Hematopoietic multipotent progenitor cell treated with erythropoietin and hydrocortisone succinate and interleukin-3 and kit ligand, for 6 days (in vitro differentiated cells): Measurements from ENCODE around the gene TNNC1.

ENCODE experiments used
- DNase-seq: peaks from one replicate; pipeline ENCODE4 v3.0.0-alpha.2; 2015

TNNC1 gene

DNA sequence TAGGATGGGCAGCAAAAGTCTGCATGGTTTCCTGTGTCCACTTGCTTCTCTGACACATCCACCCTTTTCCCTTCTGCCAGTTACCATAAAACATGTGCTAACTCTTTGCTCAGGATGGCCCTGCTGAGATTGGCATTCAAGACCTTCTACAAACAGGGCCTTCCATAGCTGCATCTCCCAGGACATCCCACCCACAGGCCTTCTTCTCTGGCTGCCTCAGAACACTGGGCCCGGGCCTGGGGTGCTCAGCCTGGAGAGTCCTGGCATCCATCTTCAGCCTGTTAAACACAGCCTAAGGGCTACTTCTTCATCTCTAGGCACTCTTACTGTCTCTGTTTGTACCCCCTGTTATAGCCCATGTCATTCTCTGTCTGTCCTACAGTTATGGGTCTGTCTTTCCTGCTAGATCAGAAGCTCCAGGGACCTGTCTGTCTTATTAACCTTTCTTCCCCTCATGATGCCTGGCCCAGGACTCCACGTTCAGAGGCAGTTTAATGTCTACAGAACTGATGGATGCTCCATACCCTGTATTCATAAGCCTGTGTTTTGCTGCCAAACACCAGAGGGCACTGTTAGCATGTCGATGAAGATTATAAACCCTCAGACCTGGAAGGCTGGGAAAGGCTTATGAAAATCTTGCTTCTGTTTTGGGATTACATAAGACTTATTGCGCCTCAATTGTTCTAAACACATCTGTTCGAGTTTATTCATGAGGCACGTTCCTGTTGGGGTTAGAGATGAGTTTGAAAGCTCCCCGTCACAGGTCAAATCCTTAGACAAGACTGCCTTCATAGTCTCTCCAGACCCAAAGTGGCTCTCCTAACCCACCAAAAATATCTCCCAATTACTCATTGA, 25.5 kb downstream of the TNNC1 start:
- DNase-seq: peak; percentile 80

DNA sequence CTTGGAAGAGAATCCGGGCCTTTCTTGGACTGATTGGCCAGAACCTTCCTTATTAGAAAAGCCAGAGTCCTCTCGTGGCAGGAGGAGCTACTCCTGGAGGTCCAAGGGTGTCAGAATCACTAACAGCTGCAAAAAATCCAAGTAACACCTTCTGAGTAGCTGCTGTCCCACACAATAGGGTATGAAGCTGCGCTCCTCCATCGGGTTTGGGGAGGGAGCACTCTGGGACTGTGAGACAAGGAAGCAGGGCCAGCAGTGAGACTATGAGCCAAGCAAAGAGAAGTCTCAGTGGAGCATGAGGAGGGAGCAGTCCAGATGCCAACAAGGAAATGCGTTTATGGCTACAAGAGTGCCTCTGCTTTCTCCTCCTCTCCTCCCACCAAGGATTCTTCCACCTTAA, 30.7 kb downstream of the TNNC1 start:
- DNase-seq: no peak

DNA sequence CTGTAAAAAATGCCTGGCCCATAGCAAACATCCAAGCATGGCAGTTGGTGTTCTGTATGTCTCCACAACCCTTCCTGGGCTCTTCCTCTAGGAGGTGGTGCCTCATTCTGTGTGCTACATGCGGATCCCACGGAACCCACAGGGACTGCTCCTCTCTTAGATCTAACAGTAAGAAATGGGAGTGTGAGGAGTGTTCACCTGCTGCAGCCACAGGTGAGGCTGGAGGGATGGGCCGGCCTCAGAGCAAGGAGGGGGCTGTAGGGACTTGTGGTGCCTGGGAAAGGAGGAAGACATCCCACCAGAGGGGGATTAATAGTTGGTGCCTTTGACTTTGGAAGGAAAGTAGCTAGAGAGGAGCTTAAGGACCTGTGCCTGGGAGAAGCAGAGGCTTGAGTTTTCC, 31.2 kb downstream of the TNNC1 start:
- no peak for DNase-seq

DNA sequence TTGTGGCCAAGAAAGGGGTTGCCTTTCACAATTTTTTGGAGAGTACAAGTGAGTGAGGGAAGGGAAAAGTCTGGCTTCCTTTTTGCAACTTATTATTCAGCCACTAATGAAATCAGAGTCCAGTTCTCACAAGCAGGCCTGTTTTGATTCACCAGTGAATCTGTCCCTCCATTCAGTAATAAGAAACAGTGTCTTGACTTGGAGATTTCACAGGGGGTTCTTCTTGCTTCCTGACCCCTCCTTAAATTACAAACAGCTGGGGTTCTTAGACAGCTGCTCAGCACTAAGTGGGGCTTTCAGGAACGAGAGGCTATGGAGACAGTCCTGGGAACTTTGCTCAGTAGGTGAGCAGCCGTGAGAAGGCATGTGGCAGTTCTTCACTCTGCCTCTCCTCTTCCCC, 33.5 kb downstream of the TNNC1 start:
- no peak for DNase-seq

DNA sequence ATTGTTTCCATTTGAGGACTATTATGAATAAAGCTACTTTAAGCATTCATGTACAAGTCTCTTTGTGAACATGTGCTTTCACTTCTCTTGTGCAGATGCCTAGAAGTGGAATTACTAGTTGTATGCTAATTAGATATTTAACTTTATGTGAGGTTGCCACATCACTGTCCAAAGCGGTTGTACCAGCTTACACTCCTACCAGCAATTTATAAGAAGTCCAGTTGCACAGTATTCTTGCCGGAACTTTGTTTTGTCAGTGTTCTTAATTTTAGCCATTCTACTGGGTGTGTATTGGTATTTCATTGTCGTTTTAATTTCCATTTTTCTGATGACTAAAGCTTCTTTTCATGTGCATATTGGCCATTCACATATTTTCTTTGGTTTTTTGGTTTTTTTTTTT, 38.0 kb downstream of the TNNC1 start:
- DNase-seq: no peak

DNA sequence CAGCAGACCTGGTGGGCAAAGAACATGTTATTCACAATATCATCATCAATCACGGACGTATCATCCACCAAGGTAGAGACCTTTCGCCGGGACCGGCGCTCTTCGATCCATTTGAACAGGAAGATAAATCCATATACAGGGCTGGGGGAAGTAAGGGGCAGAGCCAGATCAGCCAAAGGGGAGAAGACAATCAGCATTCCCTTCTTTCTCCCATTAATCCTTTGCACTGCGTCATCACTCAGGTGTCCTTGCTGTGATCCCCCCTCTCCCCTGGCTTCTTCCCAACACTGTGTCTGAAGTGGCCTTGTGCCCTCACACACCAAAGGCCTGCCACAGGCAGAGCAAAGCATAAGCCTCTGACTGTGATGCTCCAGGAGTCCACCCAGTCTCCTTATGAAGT, 45.4 kb downstream of the TNNC1 start:
- no peak for DNase-seq

DNA sequence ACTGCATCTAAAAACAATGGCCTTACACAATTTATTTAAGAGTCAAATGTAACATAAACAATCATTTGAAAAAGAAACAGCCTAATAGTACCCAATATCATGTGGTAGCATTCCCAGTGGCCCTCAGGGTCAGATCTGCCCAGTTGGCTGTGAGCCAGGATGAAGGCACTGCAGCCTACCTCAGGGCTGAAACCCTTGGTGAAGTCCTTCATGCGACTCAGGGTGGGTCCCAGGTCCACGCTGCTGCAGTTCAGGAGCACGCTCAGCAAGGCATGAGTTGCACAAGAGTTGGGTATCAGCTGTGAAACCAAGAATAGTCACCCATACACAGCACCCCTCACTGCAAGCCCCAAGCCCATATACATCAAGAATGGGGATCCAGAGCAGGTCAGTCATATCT, 46.1 kb downstream of the TNNC1 start:
- no peak for DNase-seq

DNA sequence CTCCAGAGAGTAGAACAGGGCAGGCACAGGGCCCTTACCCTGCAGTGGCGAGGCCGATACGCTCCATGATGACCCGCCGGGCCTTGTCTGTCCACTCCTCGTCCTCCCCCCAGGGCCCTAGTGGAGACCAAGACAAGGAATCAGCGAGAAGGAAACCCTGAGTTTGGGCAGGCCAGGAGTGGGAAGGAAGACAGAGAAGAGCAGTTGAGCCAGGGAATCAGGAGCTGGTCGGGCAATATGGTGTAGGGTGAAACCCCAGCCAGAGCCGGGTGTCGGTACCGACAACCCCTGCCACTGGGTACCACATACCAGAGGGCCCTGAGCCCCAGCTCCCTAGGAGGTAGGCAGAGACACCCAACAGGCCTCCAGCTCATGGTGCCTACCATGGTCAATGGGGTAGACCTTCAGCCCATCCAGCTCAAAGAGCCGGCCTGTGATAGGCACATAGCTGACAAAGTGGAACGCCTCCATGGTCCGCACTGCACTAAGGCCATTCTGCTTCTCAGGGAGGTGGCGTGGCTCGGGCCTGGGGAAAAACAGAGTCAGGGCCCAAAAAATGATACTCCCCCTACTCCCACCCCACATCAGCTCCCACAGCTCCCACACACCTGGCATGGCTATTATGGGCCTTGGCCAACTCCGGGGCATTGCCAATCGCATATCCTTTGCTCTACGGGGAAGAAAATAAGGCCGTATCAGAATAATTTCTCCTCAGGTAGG, 46.9 kb downstream of the TNNC1 start:
- no peak for DNase-seq

DNA sequence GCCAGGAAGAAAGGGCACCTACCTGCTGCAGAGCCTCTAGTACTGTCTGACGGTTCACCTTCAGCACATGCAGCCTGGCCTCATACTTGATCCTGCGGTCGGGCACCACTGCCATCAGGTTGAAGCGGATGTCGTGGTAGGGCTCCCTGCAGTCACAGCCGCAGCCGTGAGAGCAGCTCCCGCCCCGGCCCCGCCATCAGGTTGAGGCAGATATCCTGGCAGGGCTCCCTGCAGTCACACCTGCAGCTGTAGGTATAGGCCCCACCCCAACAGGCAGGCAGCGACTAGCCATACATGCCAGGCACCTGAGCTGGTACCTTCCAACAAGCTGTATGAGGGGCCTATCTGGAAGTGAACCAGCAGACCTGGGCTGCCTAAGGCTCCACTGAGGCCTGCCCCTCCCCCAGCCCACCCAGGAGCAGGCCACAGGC, 47.6 kb downstream of the TNNC1 start:
- no peak for DNase-seq

DNA sequence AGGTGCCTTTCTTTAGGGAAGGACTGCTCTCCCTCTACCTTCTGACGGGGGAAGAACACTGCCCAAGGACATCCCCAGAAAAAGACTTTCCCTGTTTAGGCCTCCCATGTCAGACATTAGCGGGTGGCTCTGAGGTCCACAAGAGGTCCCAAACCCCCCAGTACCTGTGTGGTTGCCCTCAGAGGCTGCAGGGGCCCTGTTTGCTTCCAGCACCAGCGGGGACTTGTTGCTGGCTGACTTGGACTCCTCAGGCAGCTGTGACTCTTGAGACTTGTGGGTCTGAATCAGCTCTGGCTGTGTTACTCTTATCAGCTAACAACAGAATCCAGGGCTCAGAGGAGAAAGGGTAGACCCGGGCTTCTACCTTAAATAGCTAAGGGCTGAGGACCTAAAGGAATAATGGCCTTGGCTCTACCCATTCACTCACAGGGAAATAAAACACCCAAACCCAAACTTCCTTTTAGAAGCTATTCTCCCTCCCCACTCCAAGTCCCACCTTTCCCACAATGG, 48.2 kb downstream of the TNNC1 start:
- peak; percentile 82 for DNase-seq

DNA sequence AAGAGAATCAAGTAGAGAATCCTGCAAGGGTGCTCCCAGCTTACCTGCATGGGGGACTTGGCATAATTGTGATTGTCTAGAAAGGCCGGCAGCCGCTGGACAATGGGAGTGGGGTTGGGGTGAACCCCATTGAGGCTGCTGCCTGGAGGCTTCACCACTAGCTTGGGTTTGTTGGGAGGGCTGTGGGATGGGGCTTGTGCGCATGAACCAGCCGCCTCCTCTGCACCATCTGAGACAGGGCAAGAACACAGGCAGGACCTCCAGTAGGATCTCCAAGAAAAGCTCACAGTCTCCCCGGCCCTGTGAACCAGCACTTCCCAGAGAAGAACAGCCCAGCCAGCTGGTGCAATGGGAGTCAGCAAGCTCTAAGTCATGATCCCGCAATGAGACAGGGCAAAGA, 48.8 kb downstream of the TNNC1 start:
- no peak for DNase-seq

DNA sequence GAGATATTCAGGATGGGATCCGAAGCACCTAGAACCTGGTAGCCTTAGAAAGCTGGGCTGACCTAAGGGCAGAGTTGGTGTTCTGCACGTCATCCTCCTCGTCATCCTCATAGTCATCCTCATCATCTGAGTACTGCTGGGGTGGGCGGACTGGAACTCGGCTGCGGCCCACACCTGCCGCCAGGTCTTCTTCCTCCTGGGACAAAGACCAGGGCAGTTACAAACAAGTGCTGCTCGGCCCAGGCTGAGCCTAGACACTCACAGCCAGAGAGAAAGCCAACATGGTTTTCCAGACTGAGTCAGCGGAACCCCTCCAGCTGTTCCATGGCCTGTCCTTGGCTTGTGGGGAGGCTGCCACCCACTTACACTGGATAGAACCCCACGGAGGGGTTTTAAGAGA, 49.5 kb downstream of the TNNC1 start:
- DNase-seq: no peak

DNA sequence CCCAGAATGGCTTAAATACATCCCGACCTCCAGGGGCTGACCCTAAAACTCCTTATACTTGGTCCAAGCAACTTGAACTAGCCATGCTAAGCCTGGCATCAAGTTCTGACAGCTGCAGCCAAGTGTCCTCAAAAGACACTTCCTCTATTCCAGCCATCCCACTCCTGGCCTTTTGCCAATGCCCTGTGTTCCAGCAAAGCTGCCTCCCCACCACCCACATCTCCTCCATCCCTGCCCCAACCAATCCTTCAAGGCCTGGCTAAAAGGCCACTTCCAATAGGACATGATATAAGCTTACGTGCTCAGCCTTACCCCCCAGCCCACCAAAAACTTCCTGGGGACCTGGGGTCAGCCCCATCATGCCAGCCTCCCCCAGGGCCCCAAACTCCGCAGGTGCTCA, 49.9 kb downstream of the TNNC1 start:
- no peak for DNase-seq

DNA sequence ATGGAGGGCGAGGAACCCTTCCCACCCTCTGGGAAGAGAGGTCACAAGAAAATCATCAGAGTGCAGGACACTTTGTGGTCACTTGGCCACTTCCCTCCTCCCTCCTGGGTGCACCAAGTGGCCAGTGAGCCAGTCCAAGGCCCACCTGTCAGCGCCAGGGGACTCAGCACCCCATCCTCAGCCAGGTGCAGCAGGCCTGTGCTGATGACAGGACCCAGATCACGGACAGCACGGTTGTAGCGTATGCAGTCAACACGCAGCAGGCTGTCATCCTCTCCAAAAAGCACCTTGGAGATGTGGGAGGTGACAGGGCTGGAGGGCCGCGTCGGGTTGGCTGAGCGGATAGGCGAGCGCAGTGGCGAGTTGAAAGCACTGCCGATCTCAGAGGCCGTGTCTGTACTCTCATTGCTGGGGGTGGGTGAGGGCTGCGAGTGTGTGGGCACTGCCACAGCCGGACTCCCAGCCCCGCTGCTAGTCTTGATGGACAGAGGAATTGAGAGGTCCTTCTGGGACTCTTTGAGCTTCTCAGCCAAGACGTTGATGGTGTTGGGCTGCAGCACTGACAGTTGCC, 50.5 kb downstream of the TNNC1 start:
- DNase-seq: no peak

DNA sequence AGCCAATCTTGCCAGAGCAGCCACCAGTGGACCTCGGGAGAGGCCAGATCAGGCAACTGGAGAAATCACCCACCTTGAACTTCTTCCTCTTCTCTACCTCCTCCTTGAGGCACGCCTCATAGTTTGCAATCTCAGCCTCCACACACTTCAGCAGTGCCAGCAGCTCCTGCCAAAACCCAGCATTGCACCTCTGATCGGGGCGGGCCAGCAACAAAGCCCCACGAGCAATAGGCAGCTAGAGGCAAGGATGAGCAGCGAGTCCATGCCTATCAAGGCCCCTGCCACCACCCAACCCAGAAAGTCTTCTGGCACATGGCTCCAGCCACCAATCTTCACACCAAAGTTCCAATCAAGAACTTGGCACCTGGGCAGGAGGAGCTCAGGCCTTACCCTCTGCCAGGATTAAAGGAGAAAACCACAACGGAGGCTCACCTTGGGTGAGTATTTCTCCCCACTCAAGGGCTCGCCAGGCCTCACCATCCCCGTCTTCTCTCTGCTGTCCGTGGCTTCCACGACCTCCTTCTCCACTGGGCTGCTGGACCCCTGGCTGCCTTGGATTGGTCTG, 51.1 kb downstream of the TNNC1 start:
- no peak for DNase-seq

DNA sequence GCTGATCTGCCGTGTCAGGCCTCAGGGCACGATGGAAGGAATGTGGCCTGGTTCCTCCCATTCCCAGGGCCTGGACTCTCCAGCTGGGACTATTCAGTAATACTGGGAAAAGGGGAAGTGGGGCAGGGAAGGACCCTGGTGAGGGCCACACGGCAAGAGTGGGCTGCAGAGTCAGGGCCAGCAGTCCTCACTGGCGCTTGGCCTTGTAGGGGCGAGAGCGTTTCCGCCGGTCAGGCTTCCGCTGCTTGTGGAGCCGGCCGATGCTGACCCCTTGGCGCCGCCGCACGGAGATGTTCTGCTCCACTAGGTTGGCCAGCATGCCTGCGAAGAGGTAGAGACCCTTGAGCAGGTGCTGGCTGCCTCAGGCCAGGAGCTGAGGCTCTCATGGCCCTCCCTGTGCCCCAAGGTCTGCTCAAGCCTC, 51.7 kb downstream of the TNNC1 start:
- DNase-seq: no peak

DNA sequence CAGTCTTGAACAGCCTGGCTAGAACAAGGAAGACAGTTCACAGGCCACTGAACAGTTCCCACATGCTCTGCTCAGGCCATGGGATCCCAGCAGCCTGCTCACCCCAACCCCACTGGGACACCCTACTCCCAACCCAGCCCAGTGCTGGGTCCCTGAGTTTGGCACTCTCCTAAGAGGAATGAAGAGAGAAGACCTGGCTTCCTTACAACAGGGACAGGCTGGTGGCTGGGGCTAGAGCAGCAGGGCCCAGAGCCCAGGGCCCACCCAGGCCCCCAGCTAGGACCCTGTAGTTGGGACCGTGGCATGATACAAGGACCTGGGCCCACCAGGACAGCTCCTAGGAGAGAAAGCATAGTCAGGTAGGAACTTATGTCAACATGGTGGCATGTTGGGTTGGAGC, 52.3 kb downstream of the TNNC1 start:
- no peak for DNase-seq
